Tibial nerve (tissue), 4 donors: ENCODE measurements around the gene GDPD1. TPM values are rescaled to one million over a fixed set of nuclear protein-coding genes. Genes with fewer than 3 reads are reported as not detected.
A peak's percentile ranks its signal among the peaks of the same experiment; 100 is the strongest.
"Not testable (repeated sequence)": the region's sequence is repeated elsewhere in the genome, so short reads cannot be mapped to it uniquely, and the experiment has no call there.

Experiments
- DNase-seq, 2 donors: peaks; one replicate each; pipeline ENCODE4 v3.0.0-alpha.2; 2019; ENCODE audit warnings: low spot score in 2 of 2
- H3K27ac ChIP-seq, 4 donors: fragments of 200-600 bp; sonication (generic) in 3 of 4; one replicate each; pipeline ENCODE4 v1.5.1; 2017 to 2019; ENCODE audit warnings: mild to moderate bottlenecking in 1 of 4
- H3K27me3 ChIP-seq, 2 donors: fragments of 200-600 bp; sonication (generic) in 1 of 2; one replicate each; pipeline versions ENCODE4 v1.5.1 to v1.6.0; 2017 to 2019
- H3K36me3 ChIP-seq, 3 donors: fragments of 200-600 bp; sonication (generic); one replicate each; pipeline ENCODE4 v1.5.1; 2018 to 2019
- H3K4me1 ChIP-seq, 4 donors: fragments of 200-600 bp; sonication (generic) in 3 of 4; one replicate each; pipeline ENCODE4 v1.5.1; 2017 to 2019
- H3K4me3 ChIP-seq, 4 donors: fragments of 200-600 bp; sonication (generic) in 3 of 4; one replicate each; pipeline ENCODE4 v1.5.1; 2017 to 2019; ENCODE audit warnings: mild to moderate bottlenecking in 1 of 4, moderate library complexity in 1 of 4
- H3K9me3 ChIP-seq, 4 donors: fragments of 200-600 bp; sonication (generic) in 3 of 4; one replicate each; pipeline ENCODE4 v1.5.1; 2017 to 2019
- CTCF ChIP-seq, 5 experiments: fragments of 200-600 bp in 3 of 5; fragments of 450-650 bp in 2 of 5; sonication (generic) in 3 of 5; IDR thresholded peaks; one replicate each; pipeline ENCODE4 v1.5.1; 2016 to 2019; ENCODE audit warnings: antibody characterized with exemption in 5 of 5, mild to moderate bottlenecking in 3 of 5, moderate library complexity in 2 of 5
- EP300 ChIP-seq, 2 donors: sonication (generic); formaldehyde crosslinking; IDR thresholded peaks; one replicate each; pipeline ENCODE4 v1.6.1; 2017; ENCODE audit warnings: antibody characterized with exemption in 2 of 2, mild to moderate bottlenecking in 1 of 2
- POLR2A ChIP-seq, 2 donors: fragments of 450-650 bp; IDR thresholded peaks; one replicate each; pipeline ENCODE4 v1.6.1; 2017; ENCODE audit warnings: antibody characterized with exemption in 2 of 2, mild to moderate bottlenecking in 2 of 2, moderate library complexity in 2 of 2
- WGBS, 2 donors: methylation state at CpG; one replicate each; pipeline ENCODE4 v1.1.5; 2018; 5-methylcytosine and 5-hydroxymethylcytosine counted together
- total RNA-seq, 4 donors: library from RNA; depleted of rRNA; stranded (reverse); fragments of >200 nt; gene quantifications; one replicate each; pipeline ENCODE4 v1.1.0, GENCODE V29; 2016

GDPD1 gene
- total RNA-seq, 4 donors from 2014 or later, result 1.5 to 10.7 (median 3.4) TPM

DNA sequence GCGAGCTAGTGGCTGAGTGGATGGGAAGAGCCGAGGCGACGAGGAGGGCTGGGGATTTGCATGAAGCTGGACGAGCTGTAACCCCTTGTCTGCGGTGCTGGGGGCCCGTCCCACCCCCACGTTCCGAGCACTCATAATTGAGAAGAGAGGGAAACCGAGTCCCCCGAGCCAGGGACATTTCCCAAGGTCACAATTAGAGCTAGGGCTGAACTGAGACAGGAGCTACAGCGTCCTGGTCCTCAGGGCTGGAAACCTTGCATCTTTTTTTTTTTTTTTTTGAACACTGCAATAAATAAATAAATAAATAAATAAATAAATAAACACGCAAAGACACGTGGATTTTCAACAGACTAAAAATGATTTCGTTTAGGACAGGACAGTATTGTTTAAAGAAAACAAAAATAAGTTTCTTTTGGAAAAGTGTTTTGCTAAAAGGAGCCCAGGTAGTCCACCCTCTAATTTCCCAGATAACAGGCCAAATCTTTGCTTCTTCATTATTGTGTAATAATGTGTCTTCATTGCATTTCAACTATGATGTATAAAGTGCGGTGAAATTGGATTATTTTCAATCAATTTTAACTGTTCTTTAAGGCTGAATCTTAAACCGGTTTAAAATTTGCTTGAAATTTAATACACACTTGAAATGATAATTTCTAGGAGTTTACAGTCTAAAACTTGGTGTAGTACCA is 992 bp downstream of the GDPD1 start:
- DNase-seq, result no peak
- no peaks in the 10 kb centered on the region for H3K27me3 ChIP-seq
- H3K4me3 ChIP-seq, result peak overlapping the region; percentile 66 to 97 (median 74)
- H3K9me3 ChIP-seq, result no peaks in the 10 kb centered on the region
- H3K36me3 ChIP-seq, result peaks cover 0 to 3% (median 0%) of the 10 kb centered on the region in 3 donors
- peak overlapping the region in 2 of 4 donors; percentile 79 to 80 for H3K27ac ChIP-seq
- TF ChIP-seq CTCF (IDR thresholded peaks at IDR 0.05), result no peak
- no peak for TF ChIP-seq EP300 (IDR thresholded peaks at IDR 0.05)
- TF ChIP-seq POLR2A (IDR thresholded peaks at IDR 0.05), result no peak
- 11% methylated on average over 17 of the region's 17 CpGs for WGBS, 2 donors
- H3K4me1 ChIP-seq, result peaks cover 0 to 15% (median 3%) of the 10 kb centered on the region in 4 donors

DNA sequence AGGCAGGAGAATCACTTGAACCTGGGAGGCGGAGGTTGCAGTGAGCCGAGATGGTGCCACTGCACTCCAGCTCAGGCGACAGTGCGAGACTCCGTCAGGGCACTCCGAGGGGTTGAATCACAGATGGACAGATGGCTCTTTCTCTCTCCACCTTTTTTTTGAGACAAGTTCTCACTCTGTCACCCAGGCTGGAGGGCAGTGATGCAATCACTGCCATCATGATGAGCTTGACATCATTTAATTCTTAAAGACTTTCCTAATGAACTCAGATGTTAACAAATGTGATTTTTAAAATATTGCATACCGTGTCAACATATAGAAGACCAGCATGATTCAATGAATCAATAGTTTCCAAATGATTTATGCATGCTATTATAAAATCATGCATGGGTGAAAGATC is 3.5 kb downstream of the GDPD1 start:
- H3K4me1 ChIP-seq, result peaks cover 0 to 15% (median 3%) of the 10 kb centered on the region in 4 donors
- WGBS, 2 donors, result 91 to 93% methylated on average over 7 of the region's 7 CpGs
- H3K27me3 ChIP-seq, result no peaks in the 10 kb centered on the region
- no peaks in the 10 kb centered on the region for H3K9me3 ChIP-seq
- no peak for DNase-seq
- H3K4me3 ChIP-seq, result no peak overlapping the region
- no peak for TF ChIP-seq CTCF (IDR thresholded peaks at IDR 0.05)
- TF ChIP-seq EP300 (IDR thresholded peaks at IDR 0.05), result no peak
- TF ChIP-seq POLR2A (IDR thresholded peaks at IDR 0.05), result no peak
- H3K27ac ChIP-seq, result no peak overlapping the region
- no peaks in the 10 kb centered on the region for H3K36me3 ChIP-seq

DNA sequence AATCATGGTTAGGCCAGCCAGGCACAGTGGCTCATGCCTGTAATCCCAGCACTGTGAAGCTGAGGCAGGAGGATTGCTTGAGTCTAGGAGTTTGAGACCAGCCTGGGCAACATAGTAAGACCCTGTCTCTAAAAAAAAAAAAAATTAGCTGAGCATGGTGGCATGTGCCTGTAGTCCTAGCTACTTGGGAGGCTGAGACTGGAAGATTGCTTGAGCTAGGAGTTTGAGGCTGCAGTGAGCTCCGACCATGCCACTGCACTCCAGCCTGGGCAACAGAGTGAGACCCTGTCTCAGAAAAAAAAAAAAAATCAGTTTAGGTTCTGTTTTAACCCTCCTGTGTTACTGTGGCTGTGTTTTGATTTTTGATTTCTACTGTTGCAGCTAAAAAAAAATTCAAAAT is 8.3 kb downstream of the GDPD1 start:
- 92 to 93% methylated on average over 1 of the region's 1 CpG for WGBS, 2 donors
- not testable (repeated sequence) for H3K36me3 ChIP-seq, H3K9me3 ChIP-seq, H3K27me3 ChIP-seq, H3K4me1 ChIP-seq, DNase-seq, H3K27ac ChIP-seq, H3K4me3 ChIP-seq

DNA sequence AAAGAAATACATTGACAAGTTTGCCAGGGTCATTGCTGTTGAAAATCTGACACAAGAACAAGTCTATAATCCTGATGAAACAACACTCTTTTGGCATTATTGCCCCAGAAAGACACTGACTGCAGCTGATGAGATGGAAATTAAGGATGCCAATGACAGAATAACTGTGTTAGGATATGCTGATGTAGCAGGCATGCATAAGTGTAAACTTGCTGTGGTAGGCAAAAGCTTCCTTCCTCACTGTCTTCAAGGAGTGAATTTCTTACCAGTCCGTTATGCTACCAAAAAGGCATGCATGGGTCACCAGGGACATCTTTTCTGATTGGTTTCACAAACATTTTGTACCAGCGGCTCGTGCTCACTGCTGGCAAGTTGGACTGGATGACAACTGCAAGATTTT is 10.5 kb downstream of the GDPD1 start:
- Histone ChIP-seq H3K9me3 (no peaks in the 10 kb centered on the region), H3K4me3 (no peak overlapping the region), H3K27me3 (no peaks in the 10 kb centered on the region), H3K27ac (no peak overlapping the region), H3K36me3 (no peaks in the 10 kb centered on the region), H3K4me1 (no peaks in the 10 kb centered on the region)
- WGBS, 2 donors, result 84 to 85% methylated on average over 3 of the region's 3 CpGs
- TF ChIP-seq POLR2A (IDR thresholded peaks at IDR 0.05) (no peak), CTCF (IDR thresholded peaks at IDR 0.05) (no peak), EP300 (IDR thresholded peaks at IDR 0.05) (no peak)
- no peak for DNase-seq

DNA sequence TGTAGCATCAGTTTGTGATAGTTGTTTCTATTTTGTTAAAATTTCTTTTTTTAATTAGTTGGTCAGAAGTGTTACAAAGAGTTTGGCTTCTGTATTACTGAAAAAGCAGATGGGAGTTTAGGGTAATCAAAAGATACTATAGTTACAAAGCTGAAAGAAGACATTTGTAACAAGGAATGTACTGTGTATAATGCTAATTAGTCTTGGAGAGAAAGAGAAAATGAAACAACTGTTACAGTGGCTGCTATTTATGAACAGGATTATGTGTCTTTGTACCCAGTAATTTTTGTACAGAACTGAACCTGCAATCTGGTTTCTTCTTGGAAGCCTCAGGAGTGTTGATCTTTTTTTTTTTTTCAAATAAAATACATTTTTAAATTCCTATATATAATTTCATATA is 14.3 kb downstream of the GDPD1 start:
- TF ChIP-seq EP300 (IDR thresholded peaks at IDR 0.05) (no peak), POLR2A (IDR thresholded peaks at IDR 0.05) (no peak), CTCF (IDR thresholded peaks at IDR 0.05) (no peak)
- Histone ChIP-seq H3K27ac (peak overlapping the region in 1 of 4 donors; percentile 24), H3K4me3 (no peak overlapping the region), H3K36me3 (no peaks in the 10 kb centered on the region), H3K4me1 (no peaks in the 10 kb centered on the region), H3K27me3 (no peaks in the 10 kb centered on the region), H3K9me3 (no peaks in the 10 kb centered on the region)
- no peak for DNase-seq

GRCh38 chr17:59238906-59239305 is 18.6 kb downstream of the GDPD1 start:
- DNase-seq, result no peak
- H3K9me3 ChIP-seq, result no peaks in the 10 kb centered on the region
- no peaks in the 10 kb centered on the region for H3K4me1 ChIP-seq
- TF ChIP-seq POLR2A (IDR thresholded peaks at IDR 0.05), result no peak
- TF ChIP-seq EP300 (IDR thresholded peaks at IDR 0.05), result no peak
- no peak for TF ChIP-seq CTCF (IDR thresholded peaks at IDR 0.05)
- 75 to 79% methylated on average over 2 of the region's 2 CpGs for WGBS, 2 donors
- no peak overlapping the region for H3K27ac ChIP-seq
- H3K4me3 ChIP-seq, result no peak overlapping the region
- H3K36me3 ChIP-seq, result no peaks in the 10 kb centered on the region
- H3K27me3 ChIP-seq, result no peaks in the 10 kb centered on the region
